ENCODE results near the gene TRIM10.
"Not testable (repeated sequence)": the region's sequence is repeated elsewhere in the genome, so short reads cannot be mapped to it uniquely, and the experiment has no call there.

TRIM10 gene

DNA sequence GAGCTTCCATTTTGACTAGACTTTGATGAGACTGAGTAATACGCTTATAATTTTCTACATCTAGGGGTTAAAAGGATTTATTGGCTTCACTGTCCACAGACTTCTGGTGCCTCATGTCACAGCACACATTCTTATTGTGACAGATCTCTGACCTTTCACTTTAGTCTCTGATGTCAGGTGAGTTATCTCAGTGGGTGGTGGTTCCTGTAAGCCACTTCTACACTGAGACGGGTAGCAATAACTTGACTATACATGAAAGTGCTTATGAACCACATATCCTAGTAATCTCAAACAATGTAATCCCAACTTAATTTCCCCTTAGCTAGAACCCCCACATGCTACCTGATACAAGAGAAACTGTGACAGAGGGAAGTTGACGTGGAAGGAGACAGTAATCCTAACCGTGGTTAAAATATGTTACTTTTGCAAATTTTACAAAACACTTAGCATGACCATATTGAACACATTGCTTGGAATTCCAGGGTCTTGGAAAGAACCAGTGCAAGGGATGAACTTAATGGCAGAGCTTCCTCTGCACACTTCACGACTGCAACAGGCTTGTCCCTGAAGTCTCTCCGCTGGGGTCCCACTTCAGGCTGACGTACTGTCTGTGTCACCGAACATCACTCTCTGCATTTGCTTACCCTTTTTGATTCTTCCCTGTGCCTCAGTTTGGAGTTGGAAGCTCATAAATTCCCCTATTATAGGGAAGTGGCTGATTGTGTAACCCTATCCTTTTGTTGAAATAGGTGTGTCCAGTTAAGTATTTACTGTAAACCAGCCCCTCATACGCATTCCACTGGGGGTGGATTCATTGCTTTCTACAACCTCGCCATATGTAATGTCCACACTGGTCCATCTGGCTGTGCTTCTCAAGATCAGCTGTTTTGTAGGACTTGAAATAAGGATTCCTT lies 31.5 kb downstream of the TRIM10 start:
- no peak overlapping the region for H3K4me3 ChIP-seq (ENCODE audit: control insufficient read depth, low read depth, low read length)
- DNase-seq (ENCODE audit: low read depth), result no peak
- TF ChIP-seq, protein P1, sequence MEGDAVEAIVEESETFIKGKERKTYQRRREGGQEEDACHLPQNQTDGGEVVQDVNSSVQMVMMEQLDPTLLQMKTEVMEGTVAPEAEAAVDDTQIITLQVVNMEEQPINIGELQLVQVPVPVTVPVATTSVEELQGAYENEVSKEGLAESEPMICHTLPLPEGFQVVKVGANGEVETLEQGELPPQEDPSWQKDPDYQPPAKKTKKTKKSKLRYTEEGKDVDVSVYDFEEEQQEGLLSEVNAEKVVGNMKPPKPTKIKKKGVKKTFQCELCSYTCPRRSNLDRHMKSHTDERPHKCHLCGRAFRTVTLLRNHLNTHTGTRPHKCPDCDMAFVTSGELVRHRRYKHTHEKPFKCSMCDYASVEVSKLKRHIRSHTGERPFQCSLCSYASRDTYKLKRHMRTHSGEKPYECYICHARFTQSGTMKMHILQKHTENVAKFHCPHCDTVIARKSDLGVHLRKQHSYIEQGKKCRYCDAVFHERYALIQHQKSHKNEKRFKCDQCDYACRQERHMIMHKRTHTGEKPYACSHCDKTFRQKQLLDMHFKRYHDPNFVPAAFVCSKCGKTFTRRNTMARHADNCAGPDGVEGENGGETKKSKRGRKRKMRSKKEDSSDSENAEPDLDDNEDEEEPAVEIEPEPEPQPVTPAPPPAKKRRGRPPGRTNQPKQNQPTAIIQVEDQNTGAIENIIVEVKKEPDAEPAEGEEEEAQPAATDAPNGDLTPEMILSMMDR (conservative IDR thresholded peaks at IDR 0.05; ENCODE audit: control insufficient read depth, insufficient read depth, low read depth, low read length), result no peak

DNA sequence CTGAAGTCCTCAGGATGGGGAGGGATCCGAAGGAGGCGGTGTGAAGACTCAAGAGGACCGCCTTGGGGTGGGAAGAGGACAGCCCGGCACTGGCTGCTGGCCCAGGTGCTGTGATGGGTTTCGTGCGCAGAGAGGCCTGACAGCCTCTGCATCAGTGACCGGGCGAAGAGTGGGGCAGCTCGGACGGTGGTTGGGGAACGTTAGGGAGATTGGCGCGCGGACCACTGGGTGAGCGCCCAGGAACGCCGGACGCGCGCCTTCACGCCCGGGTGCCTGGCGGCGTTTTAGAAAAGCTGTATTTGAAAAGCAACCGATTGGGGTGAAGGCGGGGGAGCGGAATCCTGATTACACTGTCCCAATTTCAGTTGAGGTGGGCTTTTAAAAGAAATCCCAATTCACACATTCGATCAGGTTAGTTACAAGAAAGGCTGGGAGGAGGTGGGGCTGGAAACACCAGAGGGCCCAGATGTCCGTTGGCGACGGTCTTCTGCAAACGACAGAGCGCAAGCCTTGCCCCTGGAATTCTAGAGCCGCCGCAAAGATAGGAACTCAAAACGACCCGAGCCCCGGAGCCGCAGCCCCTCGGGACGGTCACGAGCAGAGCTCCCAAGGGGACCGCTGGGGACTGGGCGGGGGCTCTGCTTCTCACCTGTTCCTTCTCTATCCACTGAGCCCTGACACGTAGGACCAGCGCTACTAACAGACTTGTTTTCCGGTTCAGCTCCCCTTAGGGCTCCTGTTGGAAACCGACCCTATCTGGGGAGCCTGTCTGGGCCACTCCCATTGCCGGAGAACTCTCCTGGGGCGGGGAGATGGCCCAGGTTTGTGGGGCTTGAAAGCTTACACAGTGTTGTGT lies 33.5 kb downstream of the TRIM10 start:
- TF ChIP-seq, protein P1 (conservative IDR thresholded peaks at IDR 0.05; ENCODE audit: control insufficient read depth, insufficient read depth, low read depth, low read length), result no peak
- H3K4me3 ChIP-seq (ENCODE audit: control insufficient read depth, low read depth, low read length), result no peak overlapping the region
- DNase-seq (ENCODE audit: low read depth), result no peak

DNA sequence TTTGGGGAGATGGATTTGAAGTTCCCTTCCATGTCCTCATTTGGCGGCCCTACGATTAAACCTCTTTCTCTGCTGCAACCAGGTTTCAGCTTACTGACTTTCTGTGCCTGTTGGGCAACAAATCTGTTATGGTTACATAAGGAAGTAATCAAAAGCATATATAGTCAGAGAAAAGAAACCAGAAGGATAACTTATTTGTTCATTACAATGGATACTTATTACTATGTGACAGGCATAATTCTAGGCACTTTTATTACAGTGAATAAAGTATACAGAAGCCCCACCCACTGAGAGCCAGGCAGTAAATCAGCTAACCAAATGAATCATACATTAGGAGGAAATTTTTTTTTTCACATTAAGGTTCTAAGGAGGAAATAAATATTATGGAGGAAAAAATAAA lies 38.5 kb downstream of the TRIM10 start:
- DNase-seq (ENCODE audit: low read depth), result peak; percentile 24
- TF ChIP-seq, protein P1 (conservative IDR thresholded peaks at IDR 0.05; ENCODE audit: control insufficient read depth, insufficient read depth, low read depth, low read length), result no peak
- H3K4me3 ChIP-seq (ENCODE audit: control insufficient read depth, low read depth, low read length), result no peak overlapping the region

DNA sequence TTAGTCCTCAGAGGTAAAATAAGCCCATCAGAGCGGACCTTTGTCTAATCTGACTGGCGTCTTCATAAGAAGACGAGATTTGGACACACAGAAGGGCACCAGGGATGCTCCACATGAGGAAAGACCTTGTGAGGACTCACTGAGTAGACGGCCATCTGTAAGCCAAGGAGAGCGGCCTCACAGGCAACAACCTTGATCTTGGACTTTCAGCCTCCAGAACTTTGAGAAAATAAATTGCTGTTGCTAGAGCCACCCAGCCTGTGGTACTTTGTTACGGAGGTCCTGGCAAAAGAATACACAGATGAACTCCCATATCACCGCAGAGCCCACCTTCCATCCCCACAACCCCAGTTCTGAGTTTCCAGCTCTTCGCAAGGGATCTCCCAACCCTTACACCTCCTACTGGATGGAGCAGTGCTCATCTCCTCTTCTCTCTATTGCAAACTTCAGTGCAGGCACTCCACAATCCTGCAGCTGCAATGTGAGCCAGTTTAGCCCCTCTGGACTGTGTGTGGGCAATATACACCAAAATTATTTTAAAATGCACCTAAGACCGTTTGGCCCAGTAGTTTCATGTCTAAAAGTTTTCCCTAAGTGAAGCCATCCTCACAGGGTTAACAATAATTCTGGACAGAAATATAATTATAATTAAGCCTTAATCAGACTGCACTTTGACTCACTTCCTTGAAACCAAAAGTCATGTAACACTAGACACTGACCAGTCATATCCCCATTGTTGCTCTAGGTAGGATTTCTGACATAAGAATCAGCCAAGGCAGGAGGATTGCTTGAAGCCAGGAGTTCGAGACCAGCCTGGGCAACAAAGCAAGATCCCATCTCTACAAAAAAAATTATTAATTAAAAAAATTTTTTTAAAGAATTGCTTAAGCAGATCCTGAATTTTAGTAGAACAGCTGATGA lies 39.3 kb downstream of the TRIM10 start:
- no peak overlapping the region for H3K4me3 ChIP-seq (ENCODE audit: control insufficient read depth, low read depth, low read length)
- TF ChIP-seq, protein P1 (conservative IDR thresholded peaks at IDR 0.05; ENCODE audit: control insufficient read depth, insufficient read depth, low read depth, low read length), result no peak
- no peak for DNase-seq (ENCODE audit: low read depth)

DNA sequence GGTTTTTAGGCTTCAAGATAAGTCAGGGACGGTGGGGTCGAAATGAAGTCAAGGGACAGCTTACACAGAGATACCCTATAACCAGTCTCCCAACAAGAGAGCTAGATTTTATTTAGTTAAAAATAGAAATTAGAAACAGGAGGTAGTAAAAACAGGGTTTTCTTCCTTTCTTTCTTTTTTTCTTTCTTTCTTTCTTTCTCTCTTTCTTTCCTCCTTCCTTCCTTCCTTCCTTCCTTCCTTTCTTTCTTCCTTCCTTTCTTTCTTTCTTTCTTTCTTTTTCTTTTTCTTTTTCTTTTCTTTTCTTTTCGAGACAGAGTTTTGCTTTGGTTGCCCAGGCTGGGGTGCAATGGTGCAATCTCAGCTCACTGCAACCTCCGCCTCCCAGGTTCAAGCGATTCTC lies 42.3 kb downstream of the TRIM10 start:
- DNase-seq (ENCODE audit: low read depth); H3K4me3 ChIP-seq (ENCODE audit: control insufficient read depth, low read depth, low read length): not testable (repeated sequence)

DNA sequence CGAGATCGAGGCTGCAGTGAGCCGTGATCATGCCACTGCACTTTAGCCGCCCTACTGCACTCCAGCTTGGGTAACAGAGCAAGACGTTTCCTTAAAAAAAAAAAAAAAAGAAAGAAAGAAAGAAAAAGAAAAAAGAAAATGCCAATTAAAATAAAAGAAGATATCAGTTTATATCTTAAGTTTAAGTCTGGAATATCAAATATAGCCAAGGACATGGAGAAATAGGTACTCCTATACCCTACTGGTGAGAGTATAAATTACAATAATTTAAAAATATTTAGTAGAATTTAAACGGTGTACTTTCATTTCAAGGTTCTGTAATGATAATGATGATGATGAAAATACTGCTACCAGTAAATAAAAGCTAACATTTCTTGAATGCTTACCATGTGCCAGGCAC lies 44.3 kb downstream of the TRIM10 start:
- DNase-seq (ENCODE audit: low read depth), result no peak
- no peak overlapping the region for H3K4me3 ChIP-seq (ENCODE audit: control insufficient read depth, low read depth, low read length)
- TF ChIP-seq, protein P1 (conservative IDR thresholded peaks at IDR 0.05; ENCODE audit: control insufficient read depth, insufficient read depth, low read depth, low read length), result no peak

Measured in fibroblast of mammary gland (primary cell).